RPMI8226 (cell line): Measurements from ENCODE around the gene HERC4.
"Not testable (repeated sequence)": the region's sequence is repeated elsewhere in the genome, so short reads cannot be mapped to it uniquely, and the experiment has no call there.

ENCODE experiments used
- DNase-seq: peaks from one replicate; pipeline ENCODE4 v3.0.0-alpha.2; 2015

Gene HERC4

GRCh38 chr10:68043030-68043429 lies 32.1 kb downstream of the HERC4 start:
- no peak for DNase-seq

- DNase-seq = no peak
Observed at GRCh38 chr10:68032113-68032512, 43.0 kb downstream of the HERC4 start.

GRCh38 chr10:68027429-68027828 lies 47.7 kb downstream of the HERC4 start:
- no peak for DNase-seq

GRCh38 chr10:68023292-68023691 lies 51.8 kb downstream of the HERC4 start:
- DNase-seq = no peak

GRCh38 chr10:68022324-68022723 lies 52.8 kb downstream of the HERC4 start:
- not testable (repeated sequence) for DNase-seq

- not testable (repeated sequence) for DNase-seq
Observed at GRCh38 chr10:68016519-68016918, 58.6 kb downstream of the HERC4 start.

- DNase-seq = no peak
Observed at GRCh38 chr10:68010426-68010940, 64.6 kb downstream of the HERC4 start.

GRCh38 chr10:68007356-68007755 lies 67.7 kb downstream of the HERC4 start:
- no peak for DNase-seq

GRCh38 chr10:68001539-68001938 lies 73.5 kb downstream of the HERC4 start:
- no peak for DNase-seq

- DNase-seq = no peak
Observed at GRCh38 chr10:68001000-68001399, 74.1 kb downstream of the HERC4 start.

GRCh38 chr10:67990093-67990492 lies 85.0 kb downstream of the HERC4 start:
- DNase-seq = no peak

GRCh38 chr10:67988606-67989005 lies 86.5 kb downstream of the HERC4 start:
- no peak for DNase-seq

- DNase-seq = not testable (repeated sequence)
Observed at GRCh38 chr10:67982603-67983002, 92.5 kb downstream of the HERC4 start.

GRCh38 chr10:67978749-67979148 lies 96.3 kb downstream of the HERC4 start:
- DNase-seq = no peak

GRCh38 chr10:67977251-67977650 lies 97.8 kb downstream of the HERC4 start:
- no peak for DNase-seq

- peak; percentile 67 for DNase-seq
Observed at GRCh38 chr10:67976292-67977245, 98.5 kb downstream of the HERC4 start.

GRCh38 chr10:67975871-67976270 lies 99.2 kb downstream of the HERC4 start:
- DNase-seq = no peak

- DNase-seq = no peak
Observed at GRCh38 chr10:67971311-67971710, 103.8 kb downstream of the HERC4 start.

GRCh38 chr10:67969875-67970274 lies 105.2 kb downstream of the HERC4 start:
- no peak for DNase-seq

GRCh38 chr10:67966035-67966434 lies 109.0 kb downstream of the HERC4 start:
- DNase-seq = not testable (repeated sequence)

- no peak for DNase-seq
Observed at GRCh38 chr10:67965456-67965855, 109.6 kb downstream of the HERC4 start.

GRCh38 chr10:67959839-67960476 lies 115.1 kb downstream of the HERC4 start:
- DNase-seq = no peak

GRCh38 chr10:67955614-67956013 lies 119.5 kb downstream of the HERC4 start:
- DNase-seq = no peak

GRCh38 chr10:67943917-67944316 lies 131.2 kb downstream of the HERC4 start:
- no peak for DNase-seq
